ENCODE data around the gene PRR36.

- no peak for TF ChIP-seq CTCF (IDR thresholded peaks at IDR 0.05)
- no peak for TF ChIP-seq POLR2A (IDR thresholded peaks at IDR 0.05)
Observed at GRCh38 chr19:7858109-7858770, 15.9 kb downstream of the PRR36 start.

Data from tibial nerve (tissue), 3 donors.